ENCODE results near the gene GKN2. TPM values are rescaled to one million over a fixed set of nuclear protein-coding genes. Genes with fewer than 3 reads are reported as not detected.

GKN2 gene
- total RNA-seq, 2 experiments from 2014 or later, result not detected

GRCh38 chr2:68974251-68974650 is 21.6 kb upstream of the GKN2 start, which contains the start of gene GKN1:
GKN1 (plus strand) TSS chr2:68974636; CDS start chr2:68974678, 42 bp downstream.
- no peaks in the 10 kb centered on the region for H3K4me1 ChIP-seq (ENCODE audit: insufficient read depth, low read length, poor library complexity, severe bottlenecking)
- no peaks in the 10 kb centered on the region for H3K79me2 ChIP-seq (ENCODE audit: insufficient read depth, low read depth, low read length)
- TF ChIP-seq EZH2phosphoT487 (IDR thresholded peaks at IDR 0.05; ENCODE audit: borderline replicate concordance, low read depth, low read length) (no peak), CTCF (conservative IDR thresholded peaks at IDR 0.05; ENCODE audit: low read length) (no peak)
- H3K36me3 ChIP-seq (ENCODE audit: insufficient read depth, low read length), result no peaks in the 10 kb centered on the region
- H3K9me3 ChIP-seq (ENCODE audit: low read length), result no peaks in the 10 kb centered on the region
- H4K20me1 ChIP-seq (ENCODE audit: insufficient read depth, low read length), result no peaks in the 10 kb centered on the region
- H3K27ac ChIP-seq (ENCODE audit: low read depth, low read length, poor library complexity, severe bottlenecking), result no peak within 1 kb of the TSS
- H3K9me2 ChIP-seq (ENCODE audit: insufficient read depth, low read length), result no peaks in the 10 kb centered on the region
- ChIA-PET CTCF (ENCODE audit: unreplicated experiment) (no interaction called here), POLR2A (interaction anchor here (0.6 to 0.9 kb wide), 2 partner anchors 15 to 19 kb away, joined by 3 to 4 read pairs; no protein-coding TSS in a partner anchor)
- no peak for DNase-seq (ENCODE audit: low spot score)
- intact Hi-C loops (cut with micrococcal nuclease; ENCODE audit: unreplicated experiment), result no loop called here
- BruUV-seq (replicated peaks), result no TSS peak
- H2AFZ ChIP-seq (ENCODE audit: low read length), result no peak within 1 kb of the TSS
- H3K4me3 ChIP-seq (ENCODE audit: low read depth, low read length, poor library complexity, severe bottlenecking), result no peak within 1 kb of the TSS
- H3K4me2 ChIP-seq (ENCODE audit: low read length), result no peak within 1 kb of the TSS

GRCh38 chr2:68971591-68972231 is 19.0 kb upstream of the GKN2 start:
- H3K79me2 ChIP-seq (ENCODE audit: insufficient read depth, low read depth, low read length), result no peaks in the 10 kb centered on the region
- DNase-seq (ENCODE audit: low spot score), result no peak
- H3K9me3 ChIP-seq (ENCODE audit: low read length), result no peaks in the 10 kb centered on the region
- no peaks in the 10 kb centered on the region for H3K9me2 ChIP-seq (ENCODE audit: insufficient read depth, low read length)
- POLR2A ChIA-PET, result no interaction called here
- no peaks in the 10 kb centered on the region for H3K36me3 ChIP-seq (ENCODE audit: insufficient read depth, low read length)
- no peak overlapping the region for H2AFZ ChIP-seq (ENCODE audit: low read length)
- BruUV-seq (replicated peaks), result no TSS peak
- CTCF ChIA-PET (ENCODE audit: unreplicated experiment), result no interaction called here
- intact Hi-C loops (cut with micrococcal nuclease; ENCODE audit: unreplicated experiment), result no loop called here
- H3K4me2 ChIP-seq (ENCODE audit: low read length), result no peak overlapping the region
- H3K4me3 ChIP-seq (ENCODE audit: low read depth, low read length, poor library complexity, severe bottlenecking), result no peak overlapping the region
- H3K4me1 ChIP-seq (ENCODE audit: insufficient read depth, low read length, poor library complexity, severe bottlenecking), result no peaks in the 10 kb centered on the region
- no peak for TF ChIP-seq EZH2phosphoT487 (IDR thresholded peaks at IDR 0.05; ENCODE audit: borderline replicate concordance, low read depth, low read length)
- no peak for TF ChIP-seq CTCF (conservative IDR thresholded peaks at IDR 0.05; ENCODE audit: low read length)
- no peak overlapping the region for H3K27ac ChIP-seq (ENCODE audit: low read depth, low read length, poor library complexity, severe bottlenecking)
- H4K20me1 ChIP-seq (ENCODE audit: insufficient read depth, low read length), result no peaks in the 10 kb centered on the region

GRCh38 chr2:68970566-68971265 is 18.0 kb upstream of the GKN2 start:
- Histone ChIP-seq H4K20me1 (ENCODE audit: insufficient read depth, low read length) (no peaks in the 10 kb centered on the region), H3K4me3 (ENCODE audit: low read depth, low read length, poor library complexity, severe bottlenecking) (no peak overlapping the region), H3K9me3 (ENCODE audit: low read length) (no peaks in the 10 kb centered on the region), H3K4me1 (ENCODE audit: insufficient read depth, low read length, poor library complexity, severe bottlenecking) (no peaks in the 10 kb centered on the region), H2AFZ (ENCODE audit: low read length) (no peak overlapping the region), H3K27ac (ENCODE audit: low read depth, low read length, poor library complexity, severe bottlenecking) (no peak overlapping the region), H3K36me3 (ENCODE audit: insufficient read depth, low read length) (no peaks in the 10 kb centered on the region), H3K9me2 (ENCODE audit: insufficient read depth, low read length) (no peaks in the 10 kb centered on the region), H3K79me2 (ENCODE audit: insufficient read depth, low read depth, low read length) (no peaks in the 10 kb centered on the region), H3K4me2 (ENCODE audit: low read length) (no peak overlapping the region)
- intact Hi-C loops (cut with micrococcal nuclease; ENCODE audit: unreplicated experiment), result no loop called here
- POLR2A ChIA-PET, result no interaction called here
- CTCF ChIA-PET (ENCODE audit: unreplicated experiment), result no interaction called here
- TF ChIP-seq CTCF (conservative IDR thresholded peaks at IDR 0.05; ENCODE audit: low read length), result no peak
- TF ChIP-seq EZH2phosphoT487 (IDR thresholded peaks at IDR 0.05; ENCODE audit: borderline replicate concordance, low read depth, low read length), result no peak
- DNase-seq (ENCODE audit: low spot score), result no peak
- no TSS peak for BruUV-seq (replicated peaks)
